NB4 (cell line): ENCODE measurements around the gene KCNJ10.

Experiments
- MYC ChIP-seq: IDR thresholded peaks from 2 replicates; pipeline ENCODE4 v1.6.1; 2011; ENCODE audit warnings: low read depth, low read length
- POLR2A ChIP-seq: IDR thresholded peaks from 2 replicates; pipeline ENCODE4 v1.6.1; 2011; ENCODE audit warnings: mild to moderate bottlenecking; ENCODE audit not compliant: insufficient read length; ENCODE audit errors: extremely low read depth
- TF ChIP-seq, protein P1 (sequence below): IDR thresholded peaks from one replicate; pipeline ENCODE4 v1.5.1; 2012; ENCODE audit warnings: low read depth, low read length
- TF ChIP-seq, protein P2 (sequence below): IDR thresholded peaks from 2 replicates; pipeline ENCODE4 v1.6.1; 2011; ENCODE audit warnings: low read depth, low read length

DNA sequence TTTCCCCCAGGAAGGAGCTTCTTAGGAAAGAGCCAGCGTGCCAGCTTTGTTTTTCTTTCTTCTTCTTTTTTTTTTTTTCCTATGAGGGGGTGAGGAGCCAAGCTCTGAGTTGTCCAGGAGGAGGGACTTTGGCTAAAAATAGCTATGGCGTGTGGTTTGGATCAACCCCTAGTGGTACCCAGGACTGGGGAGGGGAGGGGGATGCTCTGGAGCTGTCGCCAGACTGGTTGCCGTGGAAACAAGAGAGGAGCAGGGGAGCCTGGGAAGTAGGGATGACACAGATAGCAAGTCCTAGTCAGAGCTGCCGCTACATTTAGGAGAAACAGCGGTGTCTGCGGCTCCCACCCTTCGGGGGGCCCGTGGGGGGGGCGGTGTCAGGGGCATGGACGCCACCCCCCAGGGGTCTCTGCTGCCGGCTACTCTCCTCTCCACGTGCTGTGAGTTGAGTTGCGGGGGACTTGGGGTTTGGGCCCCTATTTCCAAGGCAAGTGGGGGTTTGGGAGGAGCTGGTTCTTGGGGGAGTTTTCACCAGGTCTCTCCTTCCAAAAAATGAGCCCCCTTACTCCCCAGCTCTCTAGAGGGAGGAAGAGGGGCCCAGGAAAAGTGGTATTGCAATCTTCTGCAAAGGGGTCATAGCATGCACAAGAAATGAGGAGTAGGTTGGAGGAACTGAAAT, 11.4 kb upstream of the KCNJ10 start, which contains the start of gene KCNJ9:
- TF ChIP-seq, protein P1, sequence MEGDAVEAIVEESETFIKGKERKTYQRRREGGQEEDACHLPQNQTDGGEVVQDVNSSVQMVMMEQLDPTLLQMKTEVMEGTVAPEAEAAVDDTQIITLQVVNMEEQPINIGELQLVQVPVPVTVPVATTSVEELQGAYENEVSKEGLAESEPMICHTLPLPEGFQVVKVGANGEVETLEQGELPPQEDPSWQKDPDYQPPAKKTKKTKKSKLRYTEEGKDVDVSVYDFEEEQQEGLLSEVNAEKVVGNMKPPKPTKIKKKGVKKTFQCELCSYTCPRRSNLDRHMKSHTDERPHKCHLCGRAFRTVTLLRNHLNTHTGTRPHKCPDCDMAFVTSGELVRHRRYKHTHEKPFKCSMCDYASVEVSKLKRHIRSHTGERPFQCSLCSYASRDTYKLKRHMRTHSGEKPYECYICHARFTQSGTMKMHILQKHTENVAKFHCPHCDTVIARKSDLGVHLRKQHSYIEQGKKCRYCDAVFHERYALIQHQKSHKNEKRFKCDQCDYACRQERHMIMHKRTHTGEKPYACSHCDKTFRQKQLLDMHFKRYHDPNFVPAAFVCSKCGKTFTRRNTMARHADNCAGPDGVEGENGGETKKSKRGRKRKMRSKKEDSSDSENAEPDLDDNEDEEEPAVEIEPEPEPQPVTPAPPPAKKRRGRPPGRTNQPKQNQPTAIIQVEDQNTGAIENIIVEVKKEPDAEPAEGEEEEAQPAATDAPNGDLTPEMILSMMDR = no peak
- TF ChIP-seq POLR2A (no peak), MYC (no peak)
- TF ChIP-seq, protein P2, sequence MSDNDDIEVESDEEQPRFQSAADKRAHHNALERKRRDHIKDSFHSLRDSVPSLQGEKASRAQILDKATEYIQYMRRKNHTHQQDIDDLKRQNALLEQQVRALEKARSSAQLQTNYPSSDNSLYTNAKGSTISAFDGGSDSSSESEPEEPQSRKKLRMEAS = no peak
